HG03139 (cell line): Measurements from ENCODE around the gene CDK14.
"Not testable (repeated sequence)": the region's sequence is repeated elsewhere in the genome, so short reads cannot be mapped to it uniquely, and the experiment has no call there.

Experiments
- ATAC-seq: cut with Tn5 transposase; IDR thresholded peaks from one replicate; pipeline ENCODE4 v1.9.1; 2021; ENCODE audit not compliant: unreplicated experiment

Gene CDK14

GRCh38 chr7:90715067-90715466 is 118.9 kb downstream of the CDK14 start:
- ATAC-seq, result no peak

GRCh38 chr7:90717296-90718060 is 121.4 kb downstream of the CDK14 start:
- no peak for ATAC-seq

GRCh38 chr7:90719155-90719554 is 123.0 kb downstream of the CDK14 start:
- no peak for ATAC-seq

- ATAC-seq, result no peak
Observed at GRCh38 chr7:90720984-90721760, 125.1 kb downstream of the CDK14 start.

- no peak for ATAC-seq
Observed at GRCh38 chr7:90721869-90722431, 125.8 kb downstream of the CDK14 start.

GRCh38 chr7:90723233-90723632 is 127.1 kb downstream of the CDK14 start:
- ATAC-seq, result no peak

GRCh38 chr7:90723866-90724265 is 127.7 kb downstream of the CDK14 start:
- ATAC-seq, result no peak

GRCh38 chr7:90726120-90726519 is 130.0 kb downstream of the CDK14 start:
- ATAC-seq, result no peak

GRCh38 chr7:90726623-90727022 is 130.5 kb downstream of the CDK14 start:
- no peak for ATAC-seq

- no peak for ATAC-seq
Observed at GRCh38 chr7:90727412-90727811, 131.3 kb downstream of the CDK14 start.

- ATAC-seq, result no peak
Observed at GRCh38 chr7:90728568-90728967, 132.4 kb downstream of the CDK14 start.

- not testable (repeated sequence) for ATAC-seq
Observed at GRCh38 chr7:90735611-90736280, 139.6 kb downstream of the CDK14 start.

- ATAC-seq, result no peak
Observed at GRCh38 chr7:90736316-90736715, 140.2 kb downstream of the CDK14 start.

GRCh38 chr7:90736968-90737939 is 141.1 kb downstream of the CDK14 start:
- peak; percentile 91 for ATAC-seq

- no peak for ATAC-seq
Observed at GRCh38 chr7:90738249-90738648, 142.1 kb downstream of the CDK14 start.

GRCh38 chr7:90739716-90740115 is 143.6 kb downstream of the CDK14 start:
- ATAC-seq, result no peak

GRCh38 chr7:90740386-90740785 is 144.3 kb downstream of the CDK14 start:
- ATAC-seq, result no peak

- no peak for ATAC-seq
Observed at GRCh38 chr7:90743626-90744025, 147.5 kb downstream of the CDK14 start.

GRCh38 chr7:90747516-90747915 is 151.4 kb downstream of the CDK14 start:
- ATAC-seq, result no peak

- no peak for ATAC-seq
Observed at GRCh38 chr7:90749262-90749661, 153.1 kb downstream of the CDK14 start.
